ENCODE data around the gene DHRS12.

The DHRS12 gene, protein sequence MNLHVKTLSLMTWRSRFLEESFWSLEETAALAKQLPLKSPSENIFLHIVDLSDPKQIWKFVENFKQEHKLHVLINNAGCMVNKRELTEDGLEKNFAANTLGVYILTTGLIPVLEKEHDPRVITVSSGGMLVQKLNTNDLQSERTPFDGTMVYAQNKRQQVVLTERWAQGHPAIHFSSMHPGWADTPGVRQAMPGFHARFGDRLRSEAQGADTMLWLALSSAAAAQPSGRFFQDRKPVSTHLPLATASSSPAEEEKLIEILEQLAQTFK

DNA sequence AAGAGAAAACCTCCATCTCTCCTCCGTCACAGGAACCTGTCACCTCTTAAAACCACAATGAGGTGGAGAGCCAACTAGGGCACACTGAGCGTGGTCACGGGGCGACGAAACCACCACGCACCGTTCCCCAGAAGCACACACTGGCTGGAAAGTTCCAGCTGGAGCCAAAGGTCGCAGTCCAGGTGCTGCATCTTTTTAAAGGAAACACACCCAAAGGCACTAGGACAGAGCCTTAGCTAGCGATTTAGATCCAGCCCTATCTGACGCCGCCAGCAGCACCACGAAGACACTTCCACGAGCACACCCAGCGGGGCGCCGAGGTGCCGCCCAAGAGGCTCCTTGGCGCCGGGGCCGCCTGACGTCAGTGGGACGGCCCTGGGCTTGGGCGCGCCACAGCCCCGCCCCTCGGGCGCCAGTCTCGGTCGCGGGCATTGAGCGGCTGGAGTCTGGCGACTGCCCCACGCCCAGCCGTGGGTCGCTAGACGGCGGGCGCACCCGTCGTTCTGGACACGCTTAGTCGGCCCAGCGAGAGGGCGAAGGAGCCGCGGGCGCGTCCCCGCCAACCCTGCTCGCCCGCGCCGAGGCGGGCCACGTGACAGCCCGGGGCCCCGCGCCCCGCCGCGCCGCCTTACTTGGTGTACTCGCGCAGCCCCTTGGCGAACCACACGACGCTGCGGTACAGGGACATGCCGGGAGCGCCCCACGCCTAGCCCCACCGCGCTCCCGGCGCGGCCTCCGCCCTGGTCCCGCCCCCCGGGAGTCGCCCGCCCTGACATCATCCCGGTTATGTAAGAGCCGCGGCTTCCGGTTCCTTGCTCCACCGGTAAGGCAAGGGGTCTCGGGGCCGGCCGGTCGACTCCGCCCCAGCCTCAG lies at the start of gene DHRS12:
Gene DHRS12 (minus strand): TSS at position 742 of the 873 bp plus-strand sequence. CDS start 4,504 bp downstream, outside the sequence.
- no peak for FAIRE-seq
- TF ChIP-seq POLR2A (IDR thresholded peaks at IDR 0.05; ENCODE audit: low read depth, low read length) = peak; percentile 81

DNA sequence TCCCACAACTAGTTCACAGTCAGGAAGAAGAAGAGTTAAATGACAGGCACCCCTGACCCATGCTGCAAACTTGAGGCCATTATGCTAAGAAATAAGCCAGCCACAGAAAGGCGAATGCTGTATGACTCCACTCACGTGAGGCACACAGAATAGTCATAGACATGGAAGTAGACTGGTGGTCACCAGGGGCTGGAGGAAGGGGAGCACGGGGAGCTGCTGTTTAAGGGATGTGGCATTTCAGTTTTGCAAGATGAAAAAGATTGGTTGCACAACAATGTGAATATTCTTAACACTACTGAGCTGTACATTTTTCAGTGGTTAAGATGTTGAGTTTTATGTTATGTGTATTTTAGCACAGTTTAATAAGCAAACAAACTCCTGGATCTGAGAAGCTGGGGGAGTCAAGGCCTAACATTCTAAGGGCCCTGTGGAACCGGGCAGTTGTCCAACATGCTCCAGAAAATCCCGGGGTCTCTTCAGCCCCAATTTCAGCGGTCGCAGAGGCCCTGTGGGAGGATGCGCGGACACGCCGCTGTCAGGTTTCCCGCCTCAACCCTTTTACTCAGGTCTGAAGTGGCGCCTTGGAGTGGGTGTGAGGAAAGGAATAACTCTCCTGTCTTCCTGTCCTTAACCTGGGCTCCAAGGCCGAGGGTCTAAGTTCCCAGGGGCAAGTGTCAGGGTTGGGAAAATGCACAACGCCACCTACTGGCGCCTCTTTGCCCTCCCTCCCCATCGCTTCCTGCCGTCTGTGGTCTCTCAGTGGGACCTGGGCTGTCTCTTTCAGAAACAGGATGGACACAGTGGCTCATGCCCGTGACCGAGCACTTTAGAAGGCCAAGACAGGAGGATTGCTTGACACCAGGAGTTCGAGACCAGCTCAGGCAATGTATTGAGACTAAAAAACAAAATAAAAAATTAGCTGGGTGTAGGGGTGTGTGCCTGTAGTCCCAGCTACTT lies 45.5 kb upstream of the DHRS12 start:
- DNase-seq (ENCODE audit: insufficient read length, low spot score) (peak; percentile 46), FAIRE-seq (no peak)
- TF ChIP-seq POLR2A (IDR thresholded peaks at IDR 0.05; ENCODE audit: low read depth, low read length) = no peak

More for the DNA sequence above, at the start of gene DHRS12:
- peak; percentile 61 for DNase-seq (ENCODE audit: insufficient read length, low spot score)

DNA sequence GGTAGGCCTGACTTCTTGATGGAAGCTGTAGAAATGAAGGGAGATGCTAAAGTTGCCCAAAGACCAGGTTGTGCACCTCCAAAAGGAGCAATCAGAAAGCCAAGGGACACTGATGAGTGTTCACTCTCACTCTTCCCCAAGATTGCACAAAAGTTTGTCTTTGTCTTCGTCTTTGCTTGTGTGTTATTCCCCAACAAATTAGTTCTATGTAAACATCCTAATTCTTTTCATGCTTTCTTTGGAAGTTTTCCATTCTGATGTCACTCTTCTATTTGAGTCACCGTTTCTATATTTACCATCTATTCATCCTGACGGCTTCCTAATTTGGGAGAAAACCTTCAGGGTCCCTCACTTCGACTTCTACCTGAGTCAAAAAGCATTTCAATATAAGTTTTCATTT lies 44.7 kb upstream of the DHRS12 start:
- no peak for FAIRE-seq
- no peak for TF ChIP-seq POLR2A (IDR thresholded peaks at IDR 0.05; ENCODE audit: low read depth, low read length)
- no peak for DNase-seq (ENCODE audit: insufficient read length, low spot score)

DNA sequence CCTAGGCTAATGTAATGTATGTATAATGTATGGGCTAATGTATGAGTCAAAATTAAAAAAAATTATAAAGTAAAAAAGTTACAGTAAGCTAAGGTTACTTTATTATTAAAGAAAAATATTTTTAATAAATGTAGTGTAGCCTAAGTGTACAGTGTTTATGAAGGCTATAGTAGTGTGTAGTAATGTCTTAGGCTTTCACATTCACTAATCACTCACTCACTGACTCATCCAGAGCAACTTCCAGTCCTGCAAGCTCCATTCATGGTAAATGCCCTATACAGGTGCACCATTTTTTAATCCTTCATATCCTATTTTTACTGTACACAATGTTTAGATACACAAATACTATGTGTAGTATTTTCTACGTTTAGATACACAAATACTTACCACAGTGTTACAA lies 42.8 kb upstream of the DHRS12 start:
- no peak for TF ChIP-seq POLR2A (IDR thresholded peaks at IDR 0.05; ENCODE audit: low read depth, low read length)
- FAIRE-seq (no peak), DNase-seq (ENCODE audit: insufficient read length, low spot score) (no peak)

DNA sequence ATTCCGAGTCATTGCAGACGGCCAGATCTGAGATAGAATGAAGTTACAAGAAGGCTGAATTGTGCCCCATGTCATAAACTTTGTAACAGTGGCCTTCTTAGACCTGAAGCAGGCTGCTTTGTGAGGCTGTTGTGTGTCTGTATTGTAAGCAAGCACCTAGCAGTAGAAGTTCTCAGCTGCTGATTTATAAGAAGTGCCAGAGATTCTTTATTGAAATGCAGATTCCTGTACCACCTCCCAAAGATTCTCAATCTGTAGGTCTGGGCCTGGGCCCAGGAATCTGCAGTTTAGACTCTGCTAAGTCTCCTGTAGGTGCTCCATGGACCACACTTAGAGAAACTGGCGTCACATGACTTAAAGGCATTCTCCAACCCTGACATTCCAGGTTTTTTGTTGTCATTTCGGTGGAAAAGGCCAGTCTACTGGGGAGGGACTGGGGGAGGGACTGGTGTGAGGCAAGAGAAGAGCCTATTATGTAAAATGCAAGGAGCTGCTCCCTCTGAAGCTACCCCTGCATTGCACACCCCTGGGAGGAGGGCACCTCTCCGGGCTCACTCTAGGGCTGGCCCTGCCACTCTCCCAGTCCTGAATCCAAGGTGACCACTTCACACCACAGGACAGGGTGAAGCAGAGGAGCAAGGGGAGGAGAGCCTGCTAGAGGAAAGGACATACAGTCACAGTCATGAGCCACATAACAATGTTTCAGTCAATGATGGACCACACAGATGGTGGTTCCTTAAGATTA lies 41.8 kb upstream of the DHRS12 start:
- TF ChIP-seq POLR2A (IDR thresholded peaks at IDR 0.05; ENCODE audit: low read depth, low read length) = no peak
- FAIRE-seq (no peak), DNase-seq (ENCODE audit: insufficient read length, low spot score) (no peak)

DNA sequence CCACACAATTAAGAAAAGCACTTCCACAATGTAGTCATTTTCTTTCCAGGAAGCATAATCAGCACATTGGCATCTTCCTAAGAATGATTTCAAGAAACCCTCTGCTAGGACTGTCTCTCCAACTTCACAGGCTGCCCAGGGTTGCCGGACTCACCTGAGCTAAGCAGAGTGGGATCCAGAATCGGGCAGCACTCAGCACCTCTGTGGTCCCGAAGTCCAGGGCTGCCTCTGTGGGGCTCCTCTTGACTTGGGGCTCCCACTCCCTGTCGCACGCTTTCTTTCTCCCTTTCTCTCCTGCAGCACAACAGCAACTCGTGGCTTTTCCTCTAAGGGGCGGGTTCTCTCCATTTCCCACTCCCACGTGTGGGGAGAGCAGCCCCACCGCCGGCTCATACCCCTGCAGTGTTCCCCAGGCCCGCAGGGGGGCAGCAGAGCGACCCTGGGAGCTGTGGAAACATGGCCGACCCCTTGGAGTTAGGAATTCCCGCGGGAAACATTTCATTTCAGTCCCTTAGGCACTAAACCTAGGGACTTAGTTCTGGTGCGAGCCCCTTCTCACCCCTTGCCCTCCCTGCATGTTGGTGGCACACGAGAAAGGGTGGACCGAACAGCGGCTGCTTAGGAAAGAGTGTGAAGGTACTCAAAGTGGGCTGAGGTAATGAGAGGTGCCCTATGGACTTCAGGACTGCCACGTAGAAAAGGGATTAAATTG lies 41.1 kb upstream of the DHRS12 start, which contains the start of gene TMEM272:
Gene TMEM272 (minus strand): TSS at position 316 of the 712 bp plus-strand sequence. CDS start 6,647 bp downstream, outside the sequence.
- DNase-seq (ENCODE audit: insufficient read length, low spot score) (peak; percentile 58), FAIRE-seq (no peak)
- no peak for TF ChIP-seq POLR2A (IDR thresholded peaks at IDR 0.05; ENCODE audit: low read depth, low read length)

DNA sequence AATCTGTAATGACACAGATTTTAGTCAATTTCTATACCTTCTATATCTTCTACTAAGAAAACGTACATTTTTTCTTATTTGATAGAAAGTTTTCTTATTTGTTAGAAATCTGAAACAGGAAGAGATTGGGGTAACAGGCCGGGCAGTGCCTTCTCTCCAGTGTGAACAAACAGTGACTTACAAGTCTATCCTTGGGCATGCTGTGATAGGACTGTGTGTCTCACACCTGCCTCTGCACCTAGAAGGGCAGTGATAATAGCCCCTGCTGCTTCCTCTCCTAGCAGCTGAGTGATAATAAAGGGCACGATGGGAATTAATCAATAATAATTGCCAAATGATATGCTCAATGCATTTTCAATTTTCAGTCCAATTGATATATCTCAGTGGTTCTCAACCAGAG lies 39.6 kb upstream of the DHRS12 start:
- no peak for TF ChIP-seq POLR2A (IDR thresholded peaks at IDR 0.05; ENCODE audit: low read depth, low read length)
- DNase-seq (ENCODE audit: insufficient read length, low spot score) (no peak), FAIRE-seq (no peak)

DNA sequence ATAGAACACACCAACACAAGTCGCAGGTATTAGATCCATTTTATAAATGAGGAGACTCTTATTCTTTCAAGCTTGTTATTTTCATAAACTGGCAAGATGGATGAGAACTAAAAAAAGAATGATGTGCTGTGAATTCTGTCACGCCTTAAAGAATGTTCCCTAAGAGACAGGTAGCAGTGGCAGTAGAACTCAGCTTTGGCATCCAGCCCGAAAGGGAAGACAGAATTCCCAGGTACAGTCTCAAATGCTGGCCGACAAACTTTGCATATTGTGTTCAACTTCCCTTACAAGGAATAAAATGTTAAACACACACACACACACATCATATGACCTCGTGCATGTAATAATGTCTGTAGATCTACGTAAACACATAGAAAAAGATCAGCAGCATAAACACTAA lies 37.8 kb upstream of the DHRS12 start:
- FAIRE-seq (no peak), DNase-seq (ENCODE audit: insufficient read length, low spot score) (no peak)
- no peak for TF ChIP-seq POLR2A (IDR thresholded peaks at IDR 0.05; ENCODE audit: low read depth, low read length)

DNA sequence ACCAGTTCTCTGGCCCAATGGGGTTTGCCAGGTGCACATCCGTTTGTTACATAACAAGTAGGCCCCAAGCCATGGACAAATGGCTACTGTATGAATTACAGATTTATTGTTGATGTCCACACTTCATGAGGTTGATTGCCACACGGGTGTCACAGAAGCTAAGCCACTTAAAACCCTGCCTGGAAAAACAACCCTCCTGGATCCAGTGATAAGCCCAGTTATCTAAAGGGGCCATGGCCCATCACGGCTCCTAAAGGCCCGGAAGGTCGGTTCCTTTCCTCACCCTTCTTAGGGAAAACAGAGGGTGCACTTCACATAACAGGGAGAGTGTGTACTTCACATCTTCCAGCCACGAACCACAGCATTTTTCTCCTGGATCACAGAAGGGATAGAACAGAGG lies 37.0 kb upstream of the DHRS12 start:
- no peak for FAIRE-seq

DNA sequence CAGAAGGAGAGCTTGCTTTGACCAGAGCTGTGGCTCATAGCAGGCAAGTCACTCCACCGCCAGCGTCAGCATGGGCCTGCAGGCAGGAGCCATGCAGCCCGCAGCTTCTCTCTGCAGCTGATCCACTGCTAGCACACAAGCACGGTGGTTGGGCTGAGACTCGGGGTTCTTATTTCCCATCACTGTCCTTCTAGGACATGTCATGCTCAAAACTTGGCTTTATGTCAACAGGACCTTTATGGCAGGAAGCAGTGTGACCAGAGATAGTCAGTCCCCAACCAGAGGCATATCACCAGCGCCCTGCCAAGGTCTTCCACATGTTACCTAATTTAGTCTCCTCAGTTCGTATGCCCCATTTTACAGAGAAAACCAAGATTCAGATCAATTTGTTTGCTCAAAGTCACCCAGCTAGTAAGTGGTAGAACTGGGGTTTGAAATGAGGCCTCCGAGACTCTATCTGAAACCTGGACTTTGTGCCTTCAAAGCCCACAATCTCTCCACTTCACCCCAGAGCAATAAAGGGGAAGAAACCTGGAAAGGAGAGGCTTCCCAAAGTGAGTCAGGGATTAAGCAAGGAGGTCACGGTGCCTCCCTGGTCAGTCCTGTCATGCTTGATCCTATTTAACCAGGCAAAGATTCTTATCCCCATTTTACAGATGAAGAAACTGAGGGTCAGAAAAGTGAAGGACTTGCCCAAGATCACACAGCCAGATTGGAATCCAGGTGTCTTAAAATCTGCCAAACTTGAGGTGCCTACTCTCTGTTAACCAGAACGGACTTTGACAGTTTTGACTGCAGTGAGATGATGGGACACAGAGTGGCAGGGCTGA lies 36.0 kb upstream of the DHRS12 start:
- DNase-seq (ENCODE audit: insufficient read length, low spot score) (no peak), FAIRE-seq (no peak)
- TF ChIP-seq POLR2A (IDR thresholded peaks at IDR 0.05; ENCODE audit: low read depth, low read length) = no peak

More for the DNA sequence above, 37.0 kb upstream of the DHRS12 start:
- no peak for DNase-seq (ENCODE audit: insufficient read length, low spot score)
- TF ChIP-seq POLR2A (IDR thresholded peaks at IDR 0.05; ENCODE audit: low read depth, low read length) = no peak

DNA sequence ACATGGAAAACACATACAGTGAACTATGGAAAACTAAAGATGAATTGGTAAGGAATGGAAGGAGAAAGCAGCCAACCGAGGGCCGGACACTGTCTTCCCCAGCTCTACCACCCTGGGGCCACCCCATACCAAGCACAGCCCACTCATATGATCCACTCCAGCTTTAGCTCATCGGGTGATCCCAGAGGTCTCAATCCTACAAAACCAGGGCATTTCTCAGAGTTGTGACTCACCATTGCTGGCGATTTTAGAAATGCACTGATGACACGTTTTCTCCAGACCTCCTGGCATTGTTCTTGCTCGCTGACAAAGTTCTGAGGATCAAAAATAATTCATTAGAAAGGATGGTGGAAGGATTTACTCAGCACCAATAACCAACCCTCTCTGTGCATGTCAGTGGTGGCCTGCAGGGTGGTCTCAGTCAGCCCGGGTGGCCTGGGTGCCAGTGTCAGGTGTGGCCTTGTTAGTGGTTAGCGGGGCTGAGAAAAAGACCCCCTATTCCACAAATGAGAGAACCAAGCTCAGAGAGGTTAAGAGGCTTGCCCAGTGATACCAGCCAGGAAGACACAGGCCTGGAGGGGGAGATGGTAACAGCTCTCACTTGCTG lies 34.4 kb upstream of the DHRS12 start:
- no peak for FAIRE-seq
- no peak for TF ChIP-seq POLR2A (IDR thresholded peaks at IDR 0.05; ENCODE audit: low read depth, low read length)
- DNase-seq (ENCODE audit: insufficient read length, low spot score) = no peak
